ENCODE data around the gene ATP1A3.

The ATP1A3 gene

DNA sequence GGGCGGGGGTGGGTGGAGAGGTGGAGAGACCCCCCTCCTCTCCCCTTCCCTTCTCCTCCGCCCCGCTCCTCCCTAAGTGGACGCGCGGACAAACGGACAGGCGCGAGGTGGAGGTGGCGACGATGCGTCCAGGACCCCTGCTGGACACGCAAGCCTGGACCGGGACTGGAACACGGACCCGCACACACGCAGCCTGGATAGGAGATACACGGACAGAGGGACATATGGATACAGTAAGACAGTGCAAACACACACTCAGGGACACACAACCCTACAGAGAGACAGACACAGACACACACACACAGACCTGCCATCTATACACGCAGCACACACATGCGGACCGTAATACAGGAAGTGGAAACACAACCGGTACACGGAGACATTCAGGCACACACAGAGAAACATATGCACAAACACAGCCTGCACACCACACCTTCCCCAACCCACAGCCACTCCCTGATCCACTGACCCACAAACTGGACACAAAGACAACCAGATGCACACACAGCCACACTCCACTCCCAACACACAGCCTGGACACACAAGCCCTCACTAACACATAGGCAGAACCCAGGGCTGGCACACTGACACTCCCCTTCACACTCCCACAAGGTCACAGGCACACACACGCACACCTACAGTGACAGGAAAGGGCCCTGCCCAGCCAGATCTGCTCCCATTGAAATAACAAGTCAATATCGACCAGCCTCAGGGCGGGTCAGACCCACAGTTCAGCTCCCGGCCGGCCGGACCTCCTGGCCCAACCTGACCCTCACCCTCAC lies 65.1 kb downstream of the ATP1A3 start:
- no peak for DNase-seq (ENCODE audit: low read depth)

DNA sequence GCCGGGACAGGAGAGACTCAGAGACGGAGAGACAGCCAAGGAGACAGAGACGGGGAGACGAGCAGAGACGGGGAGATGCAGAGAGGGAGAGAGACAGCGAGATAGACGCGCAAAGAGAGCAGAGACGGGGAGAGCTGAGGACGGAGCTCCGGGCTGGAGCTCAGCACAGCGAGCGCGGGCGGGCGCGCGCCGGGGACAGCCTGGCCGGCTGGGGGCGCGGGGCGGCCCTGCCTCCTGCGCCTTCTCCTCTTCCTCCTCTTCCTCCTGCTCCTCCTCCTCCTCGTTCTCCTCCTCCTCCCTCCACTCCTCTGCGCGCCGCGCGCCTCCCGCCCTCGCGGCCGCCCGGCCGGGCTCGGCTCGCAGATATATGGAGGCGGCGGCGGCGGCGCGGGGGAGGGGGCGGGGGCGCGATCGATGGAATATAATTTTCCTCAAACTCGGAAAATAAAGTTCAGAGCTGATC lies 65.8 kb downstream of the ATP1A3 start, which contains the start of gene ERFL:
Gene ERFL, minus strand, starts transcription at position 229 of the 463 bp plus-strand sequence. CDS start 15,530 bp downstream, outside the sequence.
- DNase-seq (ENCODE audit: low read depth), result no peak

DNA sequence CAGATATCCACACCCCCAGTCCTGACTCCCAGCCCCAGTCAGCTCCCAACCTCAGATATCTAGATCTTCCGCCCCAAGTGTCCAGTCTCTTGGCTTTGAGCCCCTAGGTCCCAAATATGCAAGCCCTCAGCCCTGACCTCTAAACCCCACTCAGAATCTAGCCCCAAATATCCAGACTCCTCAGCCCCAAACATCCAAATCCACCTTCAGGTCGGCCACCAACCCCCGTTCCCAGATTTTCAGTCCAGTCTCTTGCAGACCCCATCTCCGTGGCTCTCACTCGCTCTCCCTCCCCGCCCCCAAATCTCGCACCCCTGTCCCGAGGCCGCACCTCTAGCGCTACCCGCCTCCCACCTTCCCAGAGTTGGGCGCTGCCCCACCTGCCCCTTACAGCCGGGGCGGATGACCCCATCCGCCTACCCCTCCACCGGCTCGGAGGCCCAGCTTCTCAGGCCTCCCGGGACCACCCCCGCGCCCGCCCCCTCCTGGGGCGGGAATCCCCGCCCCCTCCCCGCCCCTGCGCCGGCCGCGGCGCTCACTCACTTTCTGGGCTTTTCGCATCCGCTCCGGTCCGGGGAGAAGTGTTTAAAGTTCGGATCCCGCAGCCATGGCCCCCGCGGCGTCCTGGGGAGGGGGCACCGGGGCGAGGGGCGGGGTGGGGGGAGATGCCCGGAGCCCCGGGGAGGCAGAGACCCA lies 66.4 kb downstream of the ATP1A3 start:
- no peak for DNase-seq (ENCODE audit: low read depth)

DNA sequence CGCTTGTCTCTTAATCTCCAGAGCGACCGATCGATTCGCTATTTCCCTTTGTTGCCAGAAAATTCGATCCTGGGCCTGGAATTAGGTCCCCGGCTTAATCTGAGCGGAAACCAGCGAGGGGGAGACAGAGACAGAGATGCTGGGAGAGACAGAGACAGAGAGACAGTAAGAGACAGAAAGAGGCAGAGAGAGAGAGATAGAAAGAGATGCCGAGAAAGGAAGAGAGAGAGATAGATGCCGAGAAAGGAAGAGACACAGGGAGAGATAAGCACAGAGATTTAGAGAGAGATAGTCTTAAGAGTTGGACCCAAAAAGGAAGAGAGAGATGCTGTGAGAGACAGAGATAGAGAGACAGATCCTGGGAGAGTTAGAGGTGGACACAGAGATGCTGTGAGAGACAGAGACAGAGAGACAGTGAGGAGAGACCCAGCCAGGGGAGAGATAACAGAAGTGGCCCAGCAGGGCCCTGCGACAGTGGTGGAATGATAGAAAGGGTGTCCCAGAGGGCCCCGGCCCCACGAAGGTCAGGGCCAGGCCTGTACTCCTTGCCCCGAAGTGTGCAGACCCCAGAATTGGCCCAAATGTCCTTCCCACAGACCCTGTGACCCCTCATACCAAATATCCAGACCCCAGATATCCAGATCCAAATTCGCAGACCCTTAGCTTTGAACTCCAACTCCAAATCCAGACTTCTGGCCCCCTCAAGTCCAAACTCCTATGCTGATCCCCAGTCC lies 67.1 kb downstream of the ATP1A3 start:
- DNase-seq (ENCODE audit: low read depth), result no peak

DNA sequence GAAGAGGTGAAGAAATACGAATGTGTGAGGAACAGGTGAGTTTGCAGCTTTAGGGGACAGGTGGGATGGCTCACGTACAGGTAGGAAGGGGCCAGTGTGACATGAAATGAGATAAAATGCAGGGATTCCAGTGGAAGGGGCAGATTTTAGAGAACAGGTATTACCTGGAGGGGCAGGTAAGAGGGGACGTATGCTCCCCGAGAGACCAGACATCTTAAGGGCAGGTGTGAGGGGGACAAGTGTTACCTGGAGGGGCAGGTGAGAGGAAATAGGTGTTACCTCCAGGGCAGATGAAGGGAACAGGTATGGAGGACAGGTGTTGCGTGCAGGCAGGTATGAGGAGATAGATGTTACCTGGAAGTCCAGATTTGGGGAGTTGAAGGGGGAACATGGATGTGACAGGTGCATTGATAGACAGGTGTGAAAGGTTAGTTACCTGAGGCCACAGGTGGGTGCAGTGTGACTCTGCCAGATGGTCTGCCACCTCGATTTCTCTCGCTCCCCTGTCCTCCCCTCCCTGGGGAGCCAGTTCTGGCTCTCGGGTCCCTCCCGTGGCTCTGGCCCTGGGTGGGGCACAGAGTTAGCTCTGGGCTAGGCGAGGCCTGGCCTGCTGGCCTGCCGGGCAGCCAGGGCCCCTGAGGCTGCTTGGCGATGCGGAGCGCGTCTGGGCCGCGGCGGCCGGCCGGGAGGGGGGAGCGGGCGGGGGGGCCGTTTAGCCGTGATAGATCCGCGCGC lies 67.8 kb downstream of the ATP1A3 start:
- no peak for DNase-seq (ENCODE audit: low read depth)

DNA sequence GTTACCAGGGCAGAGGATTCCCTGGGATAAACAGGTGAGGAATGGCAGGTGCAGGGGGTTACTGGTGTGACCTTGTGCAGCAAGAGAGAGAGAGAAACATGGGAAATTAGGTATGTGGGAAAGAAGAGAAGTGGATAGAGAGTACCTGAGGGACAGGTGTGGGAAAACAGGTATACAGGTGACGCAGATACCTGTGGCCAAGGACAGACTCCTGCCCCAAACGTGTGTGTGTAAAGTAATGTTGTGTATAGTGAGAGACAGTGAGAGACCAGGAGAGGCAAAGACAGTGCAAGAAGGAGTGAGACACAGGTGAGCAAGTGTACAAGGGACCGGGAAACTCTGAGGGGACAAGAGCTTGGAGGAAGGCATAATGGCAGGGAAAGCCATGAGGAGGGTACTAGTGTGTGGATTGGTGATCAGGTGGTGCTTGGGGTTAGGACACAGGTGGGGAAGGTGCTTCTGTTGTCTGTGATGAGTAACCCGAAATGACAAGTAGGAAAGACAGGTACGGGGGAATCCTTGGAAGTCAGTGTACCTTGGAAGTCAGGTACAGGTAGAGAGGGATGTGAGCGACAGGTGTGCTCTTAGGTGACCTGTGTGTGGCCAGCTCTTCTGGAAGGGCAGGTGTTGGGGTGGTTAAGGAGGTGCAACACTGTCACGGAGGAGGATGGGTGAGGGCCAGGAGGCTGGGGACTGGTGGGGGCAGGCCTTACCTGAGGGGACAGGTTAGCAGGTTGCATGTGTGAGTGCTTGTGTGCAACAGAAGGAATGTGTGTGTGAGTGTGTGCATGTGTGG lies 68.6 kb downstream of the ATP1A3 start:
- no peak for DNase-seq (ENCODE audit: low read depth)

DNA sequence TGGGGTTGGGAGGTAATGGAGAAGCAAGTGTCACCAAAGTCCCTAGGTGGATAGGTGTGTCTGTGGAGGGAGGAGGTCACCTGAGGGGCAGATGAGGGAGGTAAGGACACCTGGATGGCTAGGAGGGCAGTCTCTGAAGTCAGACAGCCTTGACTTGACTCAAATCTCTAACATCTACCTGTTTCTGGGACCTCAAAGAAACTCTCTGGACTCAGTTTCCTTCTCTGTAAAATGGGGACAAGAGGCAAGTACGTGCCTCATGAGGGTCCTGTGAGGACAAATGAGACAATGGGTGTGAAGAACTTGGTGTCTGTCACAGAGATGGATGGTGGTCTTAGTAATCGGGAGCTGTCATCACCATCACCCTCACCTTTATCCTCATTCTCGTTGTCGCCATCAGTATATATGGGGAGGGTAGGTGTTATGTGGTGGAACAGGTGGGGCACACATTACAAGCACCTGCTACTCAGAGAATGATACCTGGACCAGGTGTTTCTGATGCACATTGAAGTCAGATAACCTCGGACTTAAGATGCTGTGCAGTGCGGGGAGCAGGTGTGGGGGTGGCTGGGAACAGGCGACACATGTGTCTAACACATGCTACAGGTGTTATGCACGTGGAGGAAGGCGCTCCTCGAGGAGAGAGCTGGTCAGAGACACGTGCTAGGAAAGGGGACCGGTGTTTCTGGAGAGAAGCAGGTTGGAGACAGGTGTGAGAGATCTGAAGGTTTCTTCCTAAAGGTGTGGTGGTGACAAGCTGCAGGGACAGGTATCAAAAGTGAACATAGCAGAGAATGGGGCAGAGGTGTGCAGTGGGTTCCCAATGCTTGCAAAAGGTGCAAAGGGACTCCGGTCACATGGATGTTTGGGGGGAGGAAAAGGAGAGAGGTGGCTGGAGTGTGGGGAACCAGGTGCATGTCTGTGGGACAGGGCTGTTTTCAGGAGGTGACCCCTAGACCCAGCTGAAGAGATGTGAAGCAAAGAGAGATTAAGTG lies 69.6 kb downstream of the ATP1A3 start:
- DNase-seq (ENCODE audit: low read depth), result no peak

DNA sequence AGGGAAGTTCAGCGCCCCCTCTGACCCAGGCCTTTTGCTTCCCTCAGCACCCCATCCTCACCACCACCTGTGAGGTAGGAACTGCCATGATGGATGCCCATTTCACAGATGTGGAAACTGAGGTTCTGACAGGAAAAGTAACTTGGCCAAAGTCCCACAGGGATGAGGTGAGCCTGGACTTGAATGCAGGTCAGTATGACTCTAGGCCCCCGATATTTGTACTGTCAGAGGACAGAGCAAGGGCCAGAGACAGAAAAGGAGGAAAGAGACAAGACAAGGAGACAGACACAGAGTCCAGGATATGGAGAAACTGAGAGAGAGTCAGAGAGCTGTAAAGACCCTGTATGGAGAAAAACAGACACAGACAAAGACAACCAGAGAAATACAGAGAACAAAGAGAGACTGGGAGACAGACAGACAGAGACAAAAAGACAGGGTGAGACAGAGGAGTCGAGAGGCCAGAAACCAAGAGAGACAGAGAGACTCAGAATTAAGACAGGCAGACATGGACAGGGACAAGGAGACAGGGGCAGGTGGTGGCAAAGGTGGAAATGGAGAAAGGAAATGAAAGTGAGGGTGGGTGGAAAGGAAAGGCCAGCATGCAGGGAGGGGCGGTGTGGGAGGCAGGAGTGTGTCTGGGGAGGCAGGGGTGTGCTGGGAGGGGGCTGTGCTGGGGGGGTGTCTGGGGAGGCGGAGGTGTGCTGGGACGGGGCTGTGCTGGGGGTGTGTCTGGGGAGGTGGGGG lies 70.8 kb downstream of the ATP1A3 start:
- no peak for DNase-seq (ENCODE audit: low read depth)

DNA sequence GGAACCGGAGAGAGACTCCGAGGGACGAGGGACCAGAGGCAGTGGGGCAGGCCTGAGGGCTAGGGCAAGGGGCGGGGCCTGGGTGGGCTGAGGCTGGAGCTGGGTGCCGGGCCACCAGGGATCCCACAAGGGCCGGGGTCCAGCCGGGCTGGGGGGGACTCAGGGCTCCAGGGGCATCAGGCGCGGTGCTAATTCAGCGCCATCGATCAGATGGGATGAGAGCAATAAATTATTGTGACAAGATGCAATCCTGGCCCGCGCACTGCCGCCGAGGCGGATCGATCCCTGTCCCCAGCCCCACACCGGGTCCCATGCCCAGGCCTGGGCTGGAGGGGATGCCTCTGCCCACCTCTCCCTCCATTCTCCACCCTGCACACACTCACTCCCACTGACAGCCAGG lies 71.4 kb downstream of the ATP1A3 start:
- no peak for DNase-seq (ENCODE audit: low read depth)

DNA sequence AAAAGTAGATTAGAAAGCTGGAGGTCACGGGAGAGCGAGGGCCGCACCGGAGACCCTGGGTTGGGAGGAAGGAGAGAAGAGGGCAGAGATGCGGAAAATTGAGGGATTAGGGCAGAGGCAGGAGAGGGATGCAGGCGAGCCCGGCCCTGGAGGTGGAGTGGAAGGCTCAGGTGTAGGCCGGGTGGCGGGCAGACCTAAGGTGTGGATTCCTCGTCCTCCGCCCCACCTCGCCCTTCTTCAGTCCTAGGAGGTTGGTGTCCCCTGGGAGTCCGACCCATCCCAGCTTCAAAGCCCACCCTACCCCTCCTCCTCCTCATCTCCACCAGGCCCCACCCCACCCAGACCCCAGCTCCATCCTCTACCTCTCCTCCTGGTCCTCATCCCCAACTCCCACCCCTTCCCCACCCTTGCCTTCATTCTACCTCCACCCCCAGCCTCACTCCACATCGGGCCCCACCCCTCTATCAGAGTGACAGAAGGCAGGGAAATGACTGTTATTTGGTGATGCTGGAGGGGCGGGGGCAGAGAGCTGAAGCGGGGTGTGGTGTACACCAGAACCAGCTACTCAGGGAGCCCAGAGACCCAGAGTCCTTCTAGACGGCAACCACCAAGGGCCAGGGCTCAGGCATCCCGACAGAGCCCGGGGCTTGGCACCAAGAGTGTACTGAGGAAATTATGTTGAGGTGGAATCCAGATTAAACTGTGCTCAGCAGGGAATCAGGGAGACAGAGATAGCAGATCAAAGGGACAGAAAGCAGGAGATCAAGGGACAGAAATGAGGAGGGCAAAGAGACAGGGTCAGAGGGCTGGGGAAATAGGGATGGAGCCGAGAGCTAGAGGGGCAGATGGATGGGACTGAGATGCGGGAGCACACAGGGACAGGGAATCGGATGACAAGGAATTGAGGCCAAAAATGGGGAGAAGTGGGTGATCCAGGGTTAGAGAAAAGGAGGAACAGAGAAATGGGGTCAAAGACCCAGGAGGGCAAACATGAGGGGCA lies 72.2 kb downstream of the ATP1A3 start:
- DNase-seq (ENCODE audit: low read depth), result no peak

DNA sequence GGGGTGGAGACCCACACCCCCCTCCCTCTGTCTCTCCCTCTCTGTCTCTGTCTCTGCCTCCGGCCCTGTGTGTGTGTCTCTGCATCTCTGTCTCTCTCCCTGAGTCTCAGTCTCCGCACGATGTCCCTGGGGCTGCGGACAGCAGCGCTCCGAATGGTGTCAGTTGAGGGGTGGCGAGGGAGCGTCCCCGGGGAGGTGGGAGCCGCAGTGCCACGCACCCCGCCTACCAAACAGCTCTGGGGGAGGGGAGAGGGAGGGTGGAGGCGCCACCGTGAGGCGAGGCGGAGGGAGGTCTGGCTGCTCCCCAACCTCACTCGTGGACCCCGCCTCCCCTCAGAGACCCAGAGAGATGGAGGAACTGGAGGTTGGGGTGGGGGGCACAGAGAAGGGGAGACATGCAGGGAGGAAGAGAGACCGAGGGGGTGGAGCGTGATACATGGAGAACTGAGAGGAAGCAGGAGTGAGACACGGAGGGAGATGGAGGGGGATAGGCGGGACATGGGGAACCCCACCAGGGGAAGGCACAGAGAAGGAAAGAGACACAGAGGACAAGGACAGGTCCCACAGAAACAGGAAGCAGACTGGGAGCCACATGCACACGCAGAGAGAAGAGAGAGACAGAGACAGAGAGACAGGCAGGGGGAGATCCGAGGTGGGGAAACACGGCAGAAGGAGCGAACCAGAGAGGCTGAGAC lies 73.0 kb downstream of the ATP1A3 start:
- DNase-seq (ENCODE audit: low read depth), result no peak

DNA sequence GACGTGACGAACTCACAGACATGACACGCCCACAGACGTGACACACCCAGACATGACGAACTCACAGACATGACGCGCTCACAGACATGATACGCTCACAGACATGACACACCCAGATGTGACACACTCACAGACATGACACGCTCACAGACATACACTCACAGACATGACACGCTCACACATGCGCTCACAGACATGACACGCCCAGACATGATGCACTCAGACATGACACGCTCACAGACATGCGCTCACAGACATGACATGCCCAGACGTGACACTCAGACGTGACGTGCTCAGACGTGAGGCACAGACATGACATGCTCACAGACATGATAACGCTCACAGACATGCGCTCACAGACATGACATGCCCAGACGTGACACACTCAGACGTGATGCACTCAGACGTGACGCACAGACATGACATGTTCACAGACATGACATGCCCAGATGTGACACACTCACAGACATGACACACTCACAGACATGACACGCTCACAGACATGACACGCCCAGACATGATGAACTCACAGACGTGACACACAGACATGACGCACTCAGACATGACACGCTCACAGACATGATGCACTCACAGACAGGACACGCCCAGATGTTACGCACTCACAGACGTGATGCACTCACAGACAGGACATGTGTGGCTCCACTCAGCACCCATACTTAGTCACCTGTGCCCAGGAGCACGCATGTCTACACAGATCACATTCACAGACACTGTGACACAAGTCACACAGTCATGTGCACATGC lies 73.9 kb downstream of the ATP1A3 start:
- no peak for DNase-seq (ENCODE audit: low read depth)

DNA sequence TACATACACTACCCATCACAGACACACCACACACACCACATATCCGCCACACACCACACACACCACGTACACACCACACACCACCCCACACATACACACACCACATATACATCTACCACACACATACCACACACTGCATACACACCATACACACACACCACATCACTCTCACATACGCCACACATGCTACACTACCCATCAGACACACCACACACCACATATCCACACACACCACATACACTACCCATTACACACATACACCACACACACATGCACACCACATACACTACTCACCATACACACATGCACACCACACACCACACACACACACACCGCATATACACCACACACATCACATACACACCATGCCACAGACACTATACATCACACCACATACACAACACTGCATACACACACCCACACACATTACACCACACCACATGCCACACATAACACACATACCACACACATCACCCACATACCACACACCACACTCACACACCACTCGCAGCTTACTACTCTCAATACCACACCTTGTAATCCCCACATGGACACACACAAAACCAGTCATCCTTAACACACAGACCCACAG lies 75.3 kb downstream of the ATP1A3 start:
- no peak for DNase-seq (ENCODE audit: low read depth)

DNA sequence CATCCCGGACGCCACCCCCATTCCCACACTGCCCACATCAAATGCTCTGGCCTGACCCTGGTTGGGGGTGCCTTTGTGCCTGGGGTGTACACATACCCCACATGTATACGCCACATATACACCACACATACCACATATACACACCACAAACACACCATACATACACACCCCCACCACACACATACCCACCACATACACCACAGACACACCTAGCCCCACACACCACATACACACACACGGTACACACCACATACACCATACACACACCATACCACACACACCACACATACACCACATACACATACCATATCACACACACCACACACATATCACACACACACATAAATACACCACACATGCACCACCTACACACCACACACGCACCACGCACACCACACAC lies 75.9 kb downstream of the ATP1A3 start:
- no peak for DNase-seq (ENCODE audit: low read depth)

DNA sequence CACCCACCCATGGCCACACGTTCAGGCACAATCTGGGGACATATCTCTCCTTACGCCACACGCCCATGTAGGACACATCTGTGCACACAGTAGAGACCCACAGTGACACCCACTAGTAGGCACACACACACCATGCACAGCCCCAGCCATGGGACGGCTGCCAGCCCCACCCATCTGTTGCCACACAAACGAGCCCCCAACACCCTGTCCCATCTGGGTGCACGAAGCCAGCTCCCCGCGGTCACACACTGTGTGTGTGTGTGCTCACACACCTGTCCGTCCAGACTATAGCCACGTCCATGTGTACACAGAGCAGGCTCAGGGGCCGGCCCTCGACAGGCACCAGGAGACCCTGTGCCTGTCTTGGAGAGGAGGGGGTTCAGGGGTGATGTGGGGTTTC lies 76.4 kb downstream of the ATP1A3 start:
- no peak for DNase-seq (ENCODE audit: low read depth)

Measured in T follicular helper cell (primary cell).